Karpas-422 (cell line): ENCODE data around the gene PMEL. TPM values are rescaled to one million over a fixed set of nuclear protein-coding genes. Genes with fewer than 3 reads are reported as not detected.
A peak's percentile ranks its signal among the peaks of the same experiment; 100 is the strongest.

ENCODE experiments used
- DNase-seq: peaks from one replicate; pipeline ENCODE4 v3.0.0-alpha.2; 2015
- H2AFZ ChIP-seq: fragments of 200-600 bp; sonication (generic); 2 replicates; pipeline ENCODE4 v1.6.1; 2014; ENCODE audit warnings: antibody characterized with exemption, low read length, mixed read lengths
- H3K27ac ChIP-seq: fragments of 200-600 bp; sonication (generic); 2 replicates; pipeline ENCODE4 v1.5.1; 2014; ENCODE audit warnings: mild to moderate bottlenecking, low read length, moderate library complexity
- H3K27me3 ChIP-seq: fragments of 200-600 bp; sonication (generic); 2 replicates; pipeline ENCODE4 v1.6.1; 2014; ENCODE audit warnings: low read length, mixed read lengths
- H3K36me3 ChIP-seq: fragments of 200-600 bp; sonication (generic); 2 replicates; pipeline ENCODE4 v1.6.1; 2014; ENCODE audit warnings: low read length, mixed read lengths; ENCODE audit not compliant: insufficient read depth
- H3K4me1 ChIP-seq: fragments of 200-600 bp; sonication (generic); 2 replicates; pipeline ENCODE4 v1.6.1; 2014; ENCODE audit warnings: mild to moderate bottlenecking, low read length, mixed read lengths
- H3K4me2 ChIP-seq: fragments of 200-600 bp; sonication (generic); 2 replicates; pipeline ENCODE4 v1.6.1; 2014; ENCODE audit warnings: low read length, low read depth, mild to moderate bottlenecking; ENCODE audit not compliant: poor library complexity, severe bottlenecking
- H3K4me3 ChIP-seq: fragments of 200-600 bp; sonication (generic); 2 replicates; pipeline ENCODE4 v1.5.1; 2014; ENCODE audit warnings: mild to moderate bottlenecking, antibody characterized with exemption, low read length, mixed read lengths
- H3K79me2 ChIP-seq: fragments of 200-600 bp; sonication (generic); 2 replicates; pipeline ENCODE4 v1.6.1; 2014; ENCODE audit warnings: mild to moderate bottlenecking, low read length, mixed read lengths
- H3K9ac ChIP-seq: fragments of 200-600 bp; sonication (generic); 2 replicates; pipeline ENCODE4 v1.6.0; 2014; ENCODE audit warnings: low read length
- H3K9me2 ChIP-seq: fragments of 200-600 bp; sonication (generic), shearing (Covaris generic); replicated peaks from 2 replicates; pipeline ENCODE4 v1.6.0; 2014; ENCODE audit warnings: mild to moderate bottlenecking, low read length, moderate library complexity; ENCODE audit not compliant: insufficient read depth
- H3K9me3 ChIP-seq: fragments of 300-700, 200-600 bp; sonication (generic); 2 replicates; pipeline ENCODE4 v1.6.1; 2014; ENCODE audit warnings: low read length, mixed read lengths
- H4K20me1 ChIP-seq: fragments of 200-600 bp; sonication (generic); 2 replicates; pipeline ENCODE4 v1.6.1; 2014; ENCODE audit warnings: mild to moderate bottlenecking, antibody characterized with exemption, low read length, low read depth; ENCODE audit not compliant: insufficient read depth
- total RNA-seq: library from RNA; depleted of rRNA; stranded (reverse); fragments of >200 nt; shearing (Covaris generic); gene quantifications from 2 replicates; pipeline ENCODE4 v1.2.3, GENCODE V29; 2014; ENCODE audit warnings: low replicate concordance

The PMEL gene
- total RNA-seq, 1 experiment from 2014 or later = 8.8 TPM

- no peaks in the 10 kb centered on the region for H3K27me3 ChIP-seq
- H3K4me3 ChIP-seq = peak within 1 kb of the TSS; percentile 94
- peaks cover 51% of the 10 kb centered on the region for H3K4me1 ChIP-seq
- no peaks in the 10 kb centered on the region for H3K36me3 ChIP-seq
- no peaks in the 10 kb centered on the region for H3K9me3 ChIP-seq
- H4K20me1 ChIP-seq = no peaks in the 10 kb centered on the region
- H3K9ac ChIP-seq = peak within 1 kb of the TSS; percentile 91
- peak within 1 kb of the TSS; percentile 72 for H3K4me2 ChIP-seq
- DNase-seq = peak; percentile 95
- peak within 1 kb of the TSS; percentile 56 for H3K27ac ChIP-seq
- peaks cover 17% of the 10 kb centered on the region for H3K79me2 ChIP-seq
- no peaks in the 10 kb centered on the region for H3K9me2 ChIP-seq
- peak within 1 kb of the TSS; percentile 60 for H2AFZ ChIP-seq
Measured at GRCh38 chr12:55966408-55967281, 803 bp upstream of the PMEL start, which contains the start of gene CDK2. TSS of gene CDK2 (plus strand) at chr12:55966830. CDS start at chr12:55967009, 179 bp downstream.

GRCh38 chr12:55965240-55965639 is 602 bp downstream of the PMEL start:
- Histone ChIP-seq H3K9ac (no peak overlapping the region), H3K27me3 (no peaks in the 10 kb centered on the region), H3K4me2 (no peak overlapping the region), H3K9me2 (no peaks in the 10 kb centered on the region), H3K4me3 (no peak overlapping the region), H4K20me1 (no peaks in the 10 kb centered on the region), H3K79me2 (peaks cover 17% of the 10 kb centered on the region), H2AFZ (no peak overlapping the region), H3K4me1 (peaks cover 36% of the 10 kb centered on the region), H3K9me3 (no peaks in the 10 kb centered on the region), H3K36me3 (no peaks in the 10 kb centered on the region), H3K27ac (no peak overlapping the region)
- DNase-seq = no peak

GRCh38 chr12:55963760-55964159 is 2.1 kb downstream of the PMEL start:
- no peak overlapping the region for H3K9ac ChIP-seq
- peaks cover 24% of the 10 kb centered on the region for H3K4me1 ChIP-seq
- H4K20me1 ChIP-seq = no peaks in the 10 kb centered on the region
- no peak for DNase-seq
- peaks cover 17% of the 10 kb centered on the region for H3K79me2 ChIP-seq
- H2AFZ ChIP-seq = no peak overlapping the region
- no peak overlapping the region for H3K4me2 ChIP-seq
- no peaks in the 10 kb centered on the region for H3K9me2 ChIP-seq
- H3K4me3 ChIP-seq = no peak overlapping the region
- no peaks in the 10 kb centered on the region for H3K36me3 ChIP-seq
- H3K27ac ChIP-seq = no peak overlapping the region
- no peaks in the 10 kb centered on the region for H3K27me3 ChIP-seq
- H3K9me3 ChIP-seq = no peaks in the 10 kb centered on the region

GRCh38 chr12:55957106-55957859 is 8.6 kb downstream of the PMEL start:
- H3K4me1 ChIP-seq = no peaks in the 10 kb centered on the region
- no peaks in the 10 kb centered on the region for H3K27me3 ChIP-seq
- H2AFZ ChIP-seq = no peak overlapping the region
- H4K20me1 ChIP-seq = no peaks in the 10 kb centered on the region
- peaks cover 9% of the 10 kb centered on the region; the same call in 1 of the 2 replicates for H3K36me3 ChIP-seq
- no peak overlapping the region for H3K9ac ChIP-seq
- H3K79me2 ChIP-seq = no peaks in the 10 kb centered on the region
- no peak overlapping the region for H3K4me2 ChIP-seq
- no peak overlapping the region for H3K27ac ChIP-seq
- H3K9me3 ChIP-seq = no peaks in the 10 kb centered on the region
- no peak overlapping the region for H3K4me3 ChIP-seq
- H3K9me2 ChIP-seq = no peaks in the 10 kb centered on the region
- DNase-seq = no peak

- Histone ChIP-seq H3K79me2 (no peaks in the 10 kb centered on the region), H3K36me3 (peaks cover 9% of the 10 kb centered on the region), H3K9ac (no peak overlapping the region), H3K4me3 (no peak overlapping the region), H3K4me2 (no peak overlapping the region), H3K27ac (no peak overlapping the region), H3K27me3 (no peaks in the 10 kb centered on the region), H3K9me2 (no peaks in the 10 kb centered on the region), H4K20me1 (no peaks in the 10 kb centered on the region), H3K4me1 (no peaks in the 10 kb centered on the region), H3K9me3 (no peaks in the 10 kb centered on the region), H2AFZ (no peak overlapping the region)
- peak; percentile 68 for DNase-seq
Measured at GRCh38 chr12:55955800-55956508, 9.9 kb downstream of the PMEL start.

- no peaks in the 10 kb centered on the region for H3K4me1 ChIP-seq
- H3K4me2 ChIP-seq = no peak overlapping the region
- DNase-seq = no peak
- H2AFZ ChIP-seq = no peak overlapping the region
- H3K27me3 ChIP-seq = no peaks in the 10 kb centered on the region
- H3K79me2 ChIP-seq = no peaks in the 10 kb centered on the region
- no peak overlapping the region for H3K9ac ChIP-seq
- H4K20me1 ChIP-seq = no peaks in the 10 kb centered on the region
- H3K4me3 ChIP-seq = no peak overlapping the region
- H3K27ac ChIP-seq = no peak overlapping the region
- no peaks in the 10 kb centered on the region for H3K9me3 ChIP-seq
- H3K9me2 ChIP-seq = no peaks in the 10 kb centered on the region
- peaks cover 9% of the 10 kb centered on the region for H3K36me3 ChIP-seq
Measured at GRCh38 chr12:55955344-55955743, 10.5 kb downstream of the PMEL start.

- no peaks in the 10 kb centered on the region for H3K4me1 ChIP-seq
- H3K4me3 ChIP-seq = no peak overlapping the region
- DNase-seq = no peak
- no peak overlapping the region for H3K9ac ChIP-seq
- H2AFZ ChIP-seq = no peak overlapping the region
- no peaks in the 10 kb centered on the region for H3K79me2 ChIP-seq
- H3K36me3 ChIP-seq = peaks cover 12% of the 10 kb centered on the region
- no peaks in the 10 kb centered on the region for H3K27me3 ChIP-seq
- no peak overlapping the region for H3K4me2 ChIP-seq
- no peak overlapping the region for H3K27ac ChIP-seq
- H4K20me1 ChIP-seq = no peaks in the 10 kb centered on the region
- H3K9me3 ChIP-seq = no peaks in the 10 kb centered on the region
- no peaks in the 10 kb centered on the region for H3K9me2 ChIP-seq
Measured at GRCh38 chr12:55946553-55946952, 19.3 kb downstream of the PMEL start.
